GM10248 (cell line): Measurements from ENCODE around the gene TAL2.

Experiments
- CTCF ChIA-PET: fragments of 300-600 bp; sonication (Branson Sonifier 250); formaldehyde crosslinking; extraction: SDS; loops from one replicate; lab custom pipeline; 2021; ENCODE audit warnings: antibody characterized with exemption; lab: Yijun Ruan, JAX
- POLR2A ChIA-PET: fragments of 350-650 bp; sonication (Branson Sonifier 250); formaldehyde crosslinking; extraction: SDS; loops from one replicate; lab custom pipeline; 2020; ENCODE audit warnings: antibody characterized with exemption; lab: Yijun Ruan, JAX
- DNase-seq: peaks from one replicate; pipeline ENCODE4 v3.0.0; 2012; ENCODE audit errors: extremely low spot score
- TF ChIP-seq, protein P1 (sequence below): IDR thresholded peaks from 2 replicates; pipeline ENCODE4 v1.5.1; 2012; ENCODE audit warnings: mild to moderate bottlenecking, low read depth; ENCODE audit errors: extremely low read depth, missing control alignments, control extremely low read depth

Gene TAL2

DNA sequence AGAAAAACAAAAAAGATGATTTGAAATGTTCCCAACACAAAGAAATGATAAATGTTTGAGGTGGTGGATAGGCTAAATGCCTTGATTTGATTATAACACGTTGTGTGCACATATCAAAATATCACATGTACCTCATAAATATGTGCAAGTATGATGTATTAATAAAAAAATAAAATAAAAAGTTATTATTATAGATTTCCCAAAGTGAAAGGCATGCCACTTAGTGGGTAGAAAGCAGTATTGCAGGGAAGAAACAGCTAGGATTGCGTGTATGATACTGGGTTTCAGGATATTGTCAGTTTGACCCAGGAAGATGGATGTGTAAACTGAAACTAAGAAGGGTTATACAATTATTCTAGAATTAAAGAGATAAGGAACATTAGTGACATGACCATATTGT lies 28.5 kb downstream of the TAL2 start:
- TF ChIP-seq, protein P1, sequence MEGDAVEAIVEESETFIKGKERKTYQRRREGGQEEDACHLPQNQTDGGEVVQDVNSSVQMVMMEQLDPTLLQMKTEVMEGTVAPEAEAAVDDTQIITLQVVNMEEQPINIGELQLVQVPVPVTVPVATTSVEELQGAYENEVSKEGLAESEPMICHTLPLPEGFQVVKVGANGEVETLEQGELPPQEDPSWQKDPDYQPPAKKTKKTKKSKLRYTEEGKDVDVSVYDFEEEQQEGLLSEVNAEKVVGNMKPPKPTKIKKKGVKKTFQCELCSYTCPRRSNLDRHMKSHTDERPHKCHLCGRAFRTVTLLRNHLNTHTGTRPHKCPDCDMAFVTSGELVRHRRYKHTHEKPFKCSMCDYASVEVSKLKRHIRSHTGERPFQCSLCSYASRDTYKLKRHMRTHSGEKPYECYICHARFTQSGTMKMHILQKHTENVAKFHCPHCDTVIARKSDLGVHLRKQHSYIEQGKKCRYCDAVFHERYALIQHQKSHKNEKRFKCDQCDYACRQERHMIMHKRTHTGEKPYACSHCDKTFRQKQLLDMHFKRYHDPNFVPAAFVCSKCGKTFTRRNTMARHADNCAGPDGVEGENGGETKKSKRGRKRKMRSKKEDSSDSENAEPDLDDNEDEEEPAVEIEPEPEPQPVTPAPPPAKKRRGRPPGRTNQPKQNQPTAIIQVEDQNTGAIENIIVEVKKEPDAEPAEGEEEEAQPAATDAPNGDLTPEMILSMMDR: peak; percentile 32
- no peak for DNase-seq
- ChIA-PET POLR2A (no interaction called here), CTCF (interaction anchor here (1.0 to 1.2 kb wide), 4 partner anchors 10 to 74 kb away, joined by 3 to 4 read pairs (median 3); no protein-coding TSS in a partner anchor)

DNA sequence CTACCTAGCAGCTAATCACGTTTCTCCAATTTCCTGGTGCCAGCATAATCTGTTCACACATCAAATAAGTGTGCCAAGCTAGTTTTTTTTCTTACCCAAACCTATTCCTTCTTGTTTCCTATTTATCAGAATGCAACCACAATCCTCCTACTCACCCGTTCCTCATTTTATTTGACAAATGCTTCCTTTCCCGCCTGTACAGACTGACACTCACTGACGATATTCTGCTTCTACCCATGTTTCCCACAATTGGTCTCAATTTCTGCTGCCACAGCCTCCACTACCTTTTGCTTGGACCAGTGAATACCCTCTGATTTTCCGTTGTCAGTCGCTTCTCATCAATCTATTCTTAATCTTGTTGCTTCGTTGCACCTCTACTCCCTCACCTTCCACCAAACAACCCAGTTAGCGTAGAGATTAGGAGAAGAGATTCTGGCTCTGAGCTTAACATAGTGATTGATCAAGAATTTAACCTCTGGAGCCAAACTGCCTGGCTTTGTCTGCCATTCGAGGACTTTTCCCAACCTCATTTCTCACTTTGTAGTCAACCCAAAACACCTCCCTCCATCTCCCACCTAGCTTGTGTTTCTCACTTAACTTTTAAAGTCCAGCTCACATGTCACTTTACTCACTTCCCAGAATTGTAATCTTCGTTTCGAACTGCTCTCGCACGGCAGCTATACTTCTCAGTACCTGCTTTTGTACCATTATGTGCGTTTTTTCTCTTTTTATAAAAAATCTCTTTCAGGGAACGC lies 31.4 kb downstream of the TAL2 start:
- TF ChIP-seq, protein P1: no peak
- DNase-seq: peak; percentile 31
- CTCF ChIA-PET: interaction anchor here (0.8 to 1.5 kb wide), 9 partner anchors 15 to 85 kb away, joined by 3 to 7 read pairs (median 3); no protein-coding TSS in a partner anchor
- POLR2A ChIA-PET: no interaction called here

DNA sequence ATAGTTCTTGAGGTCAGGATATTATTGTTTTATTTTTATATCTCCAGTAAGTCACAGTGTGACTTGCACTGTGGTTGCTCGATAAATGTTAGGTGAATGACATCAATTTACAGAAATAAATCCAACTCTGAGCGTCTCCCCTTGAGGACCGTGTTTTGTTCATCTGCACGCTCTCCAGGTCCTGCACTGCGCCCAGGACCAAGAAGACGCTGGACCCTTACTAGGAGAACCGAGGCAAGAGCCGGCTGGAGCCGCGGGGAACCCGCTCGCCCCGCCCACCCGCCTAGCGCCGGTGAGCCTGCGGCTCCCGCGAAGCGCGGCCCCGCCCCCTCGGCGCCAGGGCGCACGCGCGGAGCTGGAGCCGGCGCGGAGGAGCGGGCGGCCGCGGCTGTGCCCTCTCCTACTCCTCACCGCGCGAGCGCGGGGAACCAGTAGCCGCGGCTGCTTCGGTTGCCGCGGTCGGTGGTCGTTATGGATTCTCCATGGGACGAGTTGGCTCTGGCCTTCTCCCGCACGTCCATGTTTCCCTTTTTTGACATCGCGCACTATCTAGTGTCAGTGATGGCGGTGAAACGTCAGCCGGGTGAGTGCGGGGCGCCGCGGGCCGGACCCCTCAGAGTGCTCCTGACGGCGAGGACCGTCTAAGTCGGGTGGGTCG lies 32.1 kb downstream of the TAL2 start, which contains the start of gene TMEM38B:
Gene TMEM38B (plus strand): TSS at position 352 of the 658 bp plus-strand sequence. CDS start 120 bp downstream, at position 472.
- DNase-seq: peak; percentile 95
- ChIA-PET CTCF (interaction anchor here (1.0 to 1.5 kb wide), 7 partner anchors 15 to 86 kb away, joined by 3 to 7 read pairs (median 3); no protein-coding TSS in a partner anchor), POLR2A (interaction anchor here (0.5 kb wide), 1 partner anchor 73 kb away, joined by 3 read pairs; no protein-coding TSS in a partner anchor)
- TF ChIP-seq, protein P1: no peak

DNA sequence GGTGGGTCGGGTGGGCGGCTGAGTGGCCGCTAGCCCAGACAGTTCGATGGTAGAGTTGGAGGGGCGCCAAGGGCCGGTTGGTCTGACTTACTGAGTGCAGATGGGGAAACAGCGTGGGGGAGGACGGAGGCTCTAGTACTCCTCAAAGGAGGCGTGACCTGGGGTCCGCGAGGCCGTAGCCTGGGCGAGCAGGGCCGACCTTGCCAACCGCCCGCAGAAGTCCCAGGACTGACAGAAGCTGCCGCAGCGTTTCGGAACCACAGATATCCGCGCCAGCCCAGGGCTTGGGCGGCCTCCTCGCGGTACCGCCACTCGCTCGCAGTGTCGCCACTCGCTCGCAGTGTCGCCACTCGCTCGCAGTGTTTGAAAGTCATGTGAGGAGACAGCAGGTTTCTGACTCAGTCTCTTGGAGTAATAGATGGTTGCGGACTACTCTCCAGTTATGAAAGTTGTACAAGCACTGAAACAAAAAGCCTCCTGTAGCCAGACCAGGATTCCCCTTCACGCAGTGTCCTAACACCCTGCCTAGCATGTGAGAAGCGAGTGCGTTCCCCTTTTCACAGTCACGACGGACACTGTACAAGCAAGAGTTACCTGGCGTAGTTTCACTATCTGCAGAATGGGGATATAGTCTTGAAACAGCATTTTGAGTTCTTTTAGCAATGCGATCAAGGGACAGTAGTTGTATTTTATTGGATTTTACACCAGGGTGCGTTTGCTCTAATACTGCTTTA lies 32.8 kb downstream of the TAL2 start:
- TF ChIP-seq, protein P1: no peak
- POLR2A ChIA-PET: interaction anchor here (0.5 to 0.6 kb wide), 2 partner anchors 74 to 300 kb away, joined by 3 read pairs; no protein-coding TSS in a partner anchor
- peak; percentile 68 for DNase-seq
- CTCF ChIA-PET: interaction anchor here (1.0 kb wide), 1 partner anchor 14 kb away, joined by 3 read pairs; no protein-coding TSS in a partner anchor

DNA sequence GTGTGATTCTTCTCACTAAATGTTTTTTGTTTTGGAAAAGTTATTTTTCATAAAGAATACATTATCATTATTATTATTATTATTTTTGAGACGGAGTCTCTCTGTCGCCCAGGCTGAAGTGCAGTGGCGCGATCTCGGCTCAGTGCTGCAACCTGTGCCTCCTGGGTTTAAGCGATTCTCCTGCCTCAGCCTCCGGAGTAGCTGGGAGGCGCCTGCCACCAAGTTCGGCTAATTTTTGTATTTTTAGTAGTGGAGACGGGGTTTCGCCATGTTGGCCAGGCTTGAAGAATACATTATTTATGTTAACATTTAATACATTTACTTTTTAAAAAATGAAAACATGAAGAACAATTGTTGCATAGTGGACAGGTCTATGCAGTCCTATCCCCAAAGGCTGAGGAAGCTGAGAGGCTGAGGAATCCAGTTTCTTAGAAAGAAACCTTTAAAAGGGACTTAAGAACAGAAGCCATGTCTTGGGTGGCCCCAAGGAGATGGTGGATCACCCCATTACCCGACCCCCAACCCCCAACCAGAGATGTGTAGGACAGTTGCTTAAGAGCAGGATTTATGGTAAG lies 34.0 kb downstream of the TAL2 start:
- DNase-seq: no peak
- TF ChIP-seq, protein P1: no peak
- POLR2A ChIA-PET: no interaction called here
- CTCF ChIA-PET: no interaction called here

DNA sequence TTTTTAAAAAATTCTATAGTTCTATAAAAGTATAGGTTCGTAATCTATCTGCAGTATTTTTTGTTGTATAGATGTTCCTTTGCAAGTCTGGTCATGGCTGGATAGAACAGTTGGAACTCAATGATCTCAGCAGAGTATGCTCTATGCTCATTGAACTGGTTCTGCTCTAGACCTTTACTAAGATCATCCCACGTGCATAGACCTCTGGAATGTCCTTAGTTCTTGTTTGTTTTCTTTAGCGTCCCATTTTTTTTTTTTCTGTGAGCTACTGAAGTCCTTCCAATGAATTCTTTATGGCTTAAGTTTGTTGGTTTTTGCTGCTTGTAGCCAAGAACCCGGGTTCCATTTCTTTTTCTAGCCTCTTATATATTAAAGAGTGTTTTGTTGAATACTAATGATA lies 35.6 kb downstream of the TAL2 start:
- no peak for DNase-seq

More for the DNA sequence above, 35.6 kb downstream of the TAL2 start:
- ChIA-PET CTCF (no interaction called here), POLR2A (no interaction called here)
- TF ChIP-seq, protein P1: no peak
